GM21390 (cell line): ENCODE measurements around the gene GPR157.
A peak's percentile ranks its signal among the peaks of the same experiment; 100 is the strongest.

Experiments used
- ATAC-seq: cut with Tn5 transposase; IDR thresholded peaks from one replicate; pipeline ENCODE4 v1.9.1; 2021; ENCODE audit not compliant: unreplicated experiment

GPR157 gene

GRCh38 chr1:9093581-9093980, 35.3 kb downstream of the GPR157 start:
- no peak for ATAC-seq

DNA sequence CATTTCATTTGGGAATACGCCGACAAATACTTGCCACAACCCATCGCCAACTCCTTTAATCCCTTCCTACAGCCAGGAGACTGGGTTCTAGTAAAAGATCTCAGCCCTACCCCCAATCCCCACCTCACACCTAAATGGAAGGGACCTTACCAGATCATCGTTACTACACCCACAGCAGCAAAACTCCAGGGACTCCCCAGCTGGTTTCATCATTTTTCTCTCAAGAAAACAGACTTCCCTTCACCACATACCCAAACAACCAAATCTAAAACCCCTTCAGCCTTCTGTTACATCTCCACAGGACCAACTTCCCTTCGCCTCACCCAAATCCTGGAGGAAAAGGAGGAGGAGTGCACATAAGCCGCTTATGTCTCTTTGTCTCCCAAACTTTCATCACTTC, 35.8 kb downstream of the GPR157 start:
- ATAC-seq: no peak

DNA sequence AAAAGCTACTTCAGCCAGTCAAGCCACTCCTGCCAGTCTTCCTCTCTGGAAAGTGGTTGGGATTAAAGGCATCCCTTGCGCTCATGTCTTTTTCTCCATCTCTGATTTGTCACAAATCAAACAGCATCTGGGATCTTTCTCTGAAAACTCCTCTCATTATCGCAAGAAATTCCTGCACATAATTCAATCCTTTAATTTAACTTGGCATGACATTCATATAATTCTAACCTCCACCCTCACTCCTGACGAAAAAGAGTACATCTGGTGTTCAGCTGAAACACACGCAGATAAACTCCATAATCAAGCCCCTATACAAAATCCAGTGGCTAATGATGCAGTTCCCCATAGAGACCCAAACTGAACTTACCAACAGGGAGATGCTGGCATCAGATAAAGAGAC, 40.1 kb downstream of the GPR157 start:
- ATAC-seq: no peak

DNA sequence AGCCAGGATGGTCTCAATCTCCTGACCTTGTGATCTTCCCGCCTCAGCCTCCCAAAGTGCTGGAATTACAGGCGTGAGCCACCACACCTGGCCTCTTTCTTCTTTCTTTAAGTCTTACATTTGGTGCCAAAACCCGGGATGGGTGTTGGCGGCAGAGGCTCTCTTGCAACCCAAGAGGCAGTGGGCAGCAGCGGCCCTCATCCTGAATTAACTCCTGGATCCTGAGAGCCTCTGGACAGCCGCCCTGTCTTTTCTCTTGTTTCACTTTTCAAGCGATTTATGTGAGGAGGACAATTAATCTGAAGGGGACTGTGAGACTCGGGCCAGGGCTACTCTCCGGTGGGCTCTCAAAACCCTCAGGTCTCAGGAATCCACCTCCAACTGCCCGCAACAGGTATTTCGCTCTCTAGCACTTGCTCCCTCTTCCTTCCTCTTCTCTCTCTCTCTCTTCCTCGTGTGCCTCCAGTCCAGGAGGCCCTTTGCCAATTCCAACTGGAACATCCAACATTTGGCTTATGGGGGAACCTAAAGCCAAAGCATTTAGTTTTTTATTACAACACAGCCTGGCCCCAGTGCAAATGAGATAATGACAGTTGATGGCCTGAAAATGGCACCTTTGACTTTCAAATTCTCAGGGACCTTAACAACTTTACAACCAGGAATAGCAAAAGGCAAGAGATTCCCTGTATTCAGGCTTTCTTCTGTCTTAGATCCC, 41.3 kb downstream of the GPR157 start:
- ATAC-seq: no peak

DNA sequence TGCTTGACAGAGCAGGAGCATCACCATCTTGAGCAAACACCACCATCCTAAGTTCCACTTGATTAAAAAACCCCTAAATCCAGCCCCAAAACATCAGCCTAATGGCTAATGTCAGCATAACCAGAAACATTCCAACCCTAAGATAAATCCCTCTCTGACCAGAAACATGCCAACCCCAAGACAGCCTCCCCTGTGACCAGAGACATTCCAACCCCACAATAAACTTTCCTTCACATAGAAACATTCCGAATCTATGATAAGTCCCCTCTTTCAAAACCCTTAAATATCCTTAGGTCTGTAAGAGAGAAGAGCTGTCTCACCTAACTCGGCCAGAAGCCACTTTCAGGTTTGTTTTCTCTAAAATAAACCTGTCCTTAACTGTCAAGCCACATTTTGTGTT, 42.1 kb downstream of the GPR157 start:
- no peak for ATAC-seq

DNA sequence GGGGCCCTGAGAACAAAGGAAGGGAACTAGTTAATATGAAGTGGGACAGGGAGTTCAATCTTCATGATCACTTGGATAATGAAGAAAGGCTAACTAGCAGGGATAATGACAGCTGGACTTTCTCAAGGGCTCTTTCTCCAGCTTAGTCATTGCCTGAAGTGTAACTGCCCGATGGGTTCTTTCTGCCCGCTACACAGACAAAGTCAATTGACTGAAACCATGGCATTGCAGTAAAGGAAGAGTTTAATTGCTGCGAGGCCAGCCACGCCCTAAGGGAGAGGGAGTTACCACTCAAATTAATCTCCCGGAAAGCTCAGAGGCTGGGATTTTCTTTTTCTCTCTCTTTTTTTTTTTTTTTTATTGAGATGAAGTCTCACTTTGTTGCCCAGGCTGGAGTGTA, 42.9 kb downstream of the GPR157 start:
- ATAC-seq: no peak

DNA sequence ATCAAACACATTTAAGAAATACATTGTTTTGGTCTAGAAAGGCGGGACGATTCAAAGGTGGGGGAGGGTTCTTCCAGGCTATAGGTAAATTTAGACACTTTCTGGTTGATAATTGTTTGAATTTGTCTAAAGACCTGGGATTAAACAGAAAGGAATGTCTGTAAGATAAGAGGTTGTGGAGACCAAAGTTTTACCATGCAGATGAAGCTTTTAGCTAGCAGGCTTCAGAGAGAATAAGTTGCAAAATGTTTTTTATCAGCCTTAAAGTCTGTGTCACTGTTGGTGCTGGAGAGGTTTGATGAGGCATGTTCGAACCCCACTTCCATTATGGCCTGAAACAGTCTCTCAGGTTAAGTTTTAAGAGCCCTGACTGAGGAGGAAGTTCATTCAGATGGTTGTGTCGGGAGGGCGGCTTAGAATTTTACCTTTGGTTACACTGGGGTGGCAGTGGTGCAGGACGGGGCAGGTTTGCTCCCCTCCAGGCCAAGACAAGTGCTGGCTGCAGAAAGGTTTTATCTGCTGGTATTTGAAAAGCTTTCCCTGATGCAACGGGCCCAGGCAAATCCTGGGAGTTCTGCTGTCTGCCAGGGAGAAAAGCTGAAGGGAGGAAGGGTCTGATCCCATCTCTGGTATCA, 43.5 kb downstream of the GPR157 start:
- ATAC-seq: no peak

DNA sequence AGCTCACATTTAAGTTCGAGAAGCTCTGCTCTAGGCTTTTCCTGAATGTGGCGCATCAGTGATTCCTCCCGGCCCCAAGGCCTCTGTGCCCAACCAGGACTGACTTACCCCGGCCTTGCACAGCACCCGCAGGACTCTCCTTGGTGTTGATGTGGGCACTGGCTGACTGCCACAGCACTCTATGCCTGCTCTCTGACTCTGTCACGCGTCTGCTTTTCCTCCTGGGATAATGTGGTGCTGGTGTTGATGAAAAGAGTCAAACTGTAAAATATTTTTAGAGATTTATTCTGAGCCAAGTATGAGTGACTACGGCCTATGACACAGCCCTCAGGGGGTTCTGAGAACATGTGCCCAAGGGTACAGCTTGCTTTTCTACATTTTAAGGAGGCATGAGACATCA, 44.0 kb downstream of the GPR157 start:
- no peak for ATAC-seq

DNA sequence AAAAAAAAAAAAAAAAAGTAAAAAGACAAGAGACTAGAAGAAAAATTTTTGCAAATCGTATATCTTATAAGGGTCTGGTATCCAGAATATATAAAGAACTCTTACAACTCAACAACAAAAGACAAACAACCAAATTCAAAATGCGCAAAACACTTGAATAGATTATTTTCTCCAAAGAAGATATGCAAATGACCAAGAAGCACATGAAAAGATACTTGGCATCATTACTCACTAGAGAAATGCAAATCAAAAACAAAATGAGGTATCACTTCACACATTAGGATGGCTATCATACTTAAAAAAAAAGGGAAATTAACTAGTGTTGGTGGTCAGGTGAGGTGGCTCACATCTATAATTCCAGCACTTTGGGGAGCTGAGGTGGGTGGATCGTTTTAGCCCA, 47.4 kb downstream of the GPR157 start:
- ATAC-seq: no peak

- ATAC-seq: no peak
Measured at GRCh38 chr1:9080705-9081291, 48.1 kb downstream of the GPR157 start.

- ATAC-seq: peak; percentile 54
Measured at GRCh38 chr1:9079988-9080704, 48.8 kb downstream of the GPR157 start.

DNA sequence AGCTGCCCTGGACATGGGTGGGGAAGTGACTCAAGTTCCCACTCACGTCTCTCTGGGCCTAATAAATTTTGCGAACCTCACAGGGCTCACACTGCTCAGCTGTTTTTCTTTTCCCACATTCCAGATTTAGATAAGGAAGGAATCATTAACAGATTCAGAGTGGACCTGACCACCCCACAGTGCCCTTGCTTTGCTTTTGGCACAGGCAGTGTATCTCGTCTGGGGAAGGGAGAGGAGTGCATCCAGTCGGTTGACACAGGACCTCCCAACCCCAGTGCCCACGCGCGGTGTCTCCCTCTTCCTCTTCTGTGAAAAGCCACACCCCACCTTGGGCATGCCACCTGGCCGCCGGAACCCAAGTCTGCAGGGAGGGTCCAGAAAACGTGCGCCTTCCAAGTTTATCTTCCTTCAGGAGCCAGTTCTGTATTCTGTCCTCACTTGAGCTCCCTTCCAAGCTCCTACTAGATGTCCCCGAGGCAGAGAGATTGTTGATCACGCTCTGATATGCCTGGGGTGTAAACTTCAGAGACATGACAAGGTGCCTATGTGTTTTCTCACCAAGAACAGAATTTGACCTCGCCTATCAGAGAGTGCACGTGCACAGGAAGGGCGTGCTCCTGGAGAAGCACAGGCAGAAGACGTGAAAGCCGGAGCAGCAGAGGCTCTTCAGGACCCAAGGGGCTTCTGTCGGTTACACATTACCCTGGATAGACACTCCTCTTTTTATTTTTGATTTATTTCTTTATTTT, 50.0 kb downstream of the GPR157 start:
- no peak for ATAC-seq

- no peak for ATAC-seq
Measured at GRCh38 chr1:9078015-9078751, 50.7 kb downstream of the GPR157 start.

DNA sequence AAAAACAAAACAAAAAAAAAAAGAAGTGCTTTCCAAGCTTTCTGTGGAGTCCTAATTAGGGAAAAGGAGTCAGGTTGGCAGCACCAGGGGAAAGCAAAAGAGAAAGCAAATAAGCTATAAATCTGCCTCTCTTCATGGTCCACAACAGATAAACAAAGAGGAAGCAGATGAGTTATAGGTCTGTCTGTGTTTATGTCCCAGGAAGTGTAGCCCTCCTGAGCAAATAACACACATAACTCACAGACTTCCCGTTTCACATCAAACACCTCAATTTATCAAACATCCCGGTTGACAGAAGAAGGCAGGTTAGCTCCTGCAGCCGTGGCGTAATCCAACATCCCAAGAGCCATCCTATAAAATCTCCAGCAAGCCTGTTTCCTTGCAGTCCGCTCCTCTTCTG, 53.9 kb downstream of the GPR157 start:
- no peak for ATAC-seq

DNA sequence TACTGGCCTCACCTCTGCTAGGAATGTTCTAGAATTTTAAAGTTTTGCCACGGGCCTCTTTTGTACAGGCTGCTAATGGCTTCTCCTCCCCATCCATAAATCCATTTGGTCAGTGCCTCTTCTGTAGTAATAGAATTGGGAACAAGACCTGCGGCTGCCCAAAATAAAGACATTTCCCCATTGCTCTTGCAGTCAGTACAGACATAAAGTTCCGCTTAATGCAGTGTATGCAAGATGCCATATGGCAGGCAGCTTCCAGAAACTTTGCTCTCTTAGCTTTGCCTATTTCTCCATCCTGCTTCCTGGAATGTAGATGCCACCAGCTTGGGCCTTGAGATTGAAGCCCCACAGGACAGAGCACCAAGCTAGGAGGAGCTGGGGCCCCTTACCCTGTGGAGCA, 55.8 kb downstream of the GPR157 start:
- no peak for ATAC-seq

- no peak for ATAC-seq
Measured at GRCh38 chr1:9071554-9072235, 57.2 kb downstream of the GPR157 start.

- no peak for ATAC-seq
Measured at GRCh38 chr1:9070486-9070885, 58.4 kb downstream of the GPR157 start.

GRCh38 chr1:9069326-9070100, 59.4 kb downstream of the GPR157 start, which contains the start of gene SLC2A5:
SLC2A5 (minus strand) TSS chr1:9069635; CDS start chr1:9069536, 99 bp downstream.
- peak; percentile 85 for ATAC-seq

DNA sequence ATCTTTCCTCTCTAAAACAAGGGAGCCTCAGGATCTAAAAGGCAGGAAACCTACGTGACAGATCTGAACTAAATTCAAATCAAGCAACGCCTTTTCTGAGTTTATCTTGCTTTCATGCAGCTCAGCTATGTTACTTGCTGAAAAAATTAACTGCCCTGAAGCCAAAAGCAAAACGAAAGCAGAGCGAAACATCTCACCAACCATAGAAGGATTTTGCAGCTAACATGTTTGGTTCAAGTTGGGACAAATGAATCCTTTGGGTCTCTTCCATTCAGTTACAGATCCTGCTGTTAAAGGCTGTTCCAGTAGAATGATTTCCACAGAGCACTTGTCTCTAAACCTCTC, 59.9 kb downstream of the GPR157 start:
- no peak for ATAC-seq
